Glomerular visceral epithelial cell (primary cell): ENCODE results near the gene MEI4.

Source experiments
- DNase-seq: peaks from one replicate; pipeline ENCODE4 v3.0.0-alpha.2; 2016; ENCODE audit errors: extremely low spot score

Gene MEI4

DNA sequence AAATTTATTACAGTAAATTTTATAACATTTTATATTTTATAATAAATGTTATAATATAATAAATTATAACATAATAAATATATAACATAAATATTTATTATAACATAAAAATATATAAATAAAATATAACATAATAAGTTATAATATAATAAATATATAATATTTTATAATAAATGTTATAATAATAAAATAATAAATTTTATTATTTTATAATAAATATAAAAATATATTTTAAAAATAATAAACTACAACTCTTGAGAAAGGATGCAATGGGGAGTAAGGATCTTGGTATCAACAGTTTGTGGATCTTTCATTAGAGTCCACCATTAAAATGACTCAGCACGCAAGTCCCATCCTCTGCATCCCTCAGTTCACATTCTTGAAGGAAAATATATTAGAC lies 312.6 kb downstream of the MEI4 start:
- DNase-seq: no peak

DNA sequence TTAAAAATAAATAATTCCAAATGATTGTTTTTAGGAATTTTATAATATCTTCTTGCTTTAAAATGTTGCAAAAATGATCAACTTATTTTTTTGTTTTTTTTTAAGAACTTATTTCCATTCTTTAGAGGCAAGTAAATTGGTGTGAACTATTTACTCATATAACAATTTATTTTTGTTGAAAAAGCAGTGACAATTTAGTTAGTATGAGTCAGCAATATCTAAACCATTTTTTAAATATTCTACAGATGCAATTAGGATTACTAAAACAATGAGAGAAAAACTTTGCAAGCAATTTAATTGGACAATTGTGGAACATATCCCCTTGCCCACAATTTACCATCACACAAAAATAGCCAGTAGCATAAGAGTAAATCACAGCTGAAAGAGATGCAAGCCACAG lies 319.5 kb downstream of the MEI4 start:
- no peak for DNase-seq
